ENCODE results near the gene IFI30. TPM values are rescaled to one million over a fixed set of nuclear protein-coding genes. Genes with fewer than 3 reads are reported as not detected.

IFI30 gene
- total RNA-seq, 1 donor from 2014 or later = 682 TPM

- no peaks in the 10 kb centered on the region for H3K36me3 ChIP-seq
- peaks cover 34% of the 10 kb centered on the region for H3K27me3 ChIP-seq (ENCODE audit: low read depth)
- H3K4me3 ChIP-seq = no peak within 1 kb of the TSS
- peaks cover 25% of the 10 kb centered on the region for H3K4me1 ChIP-seq
- no peaks in the 10 kb centered on the region for H3K9me3 ChIP-seq
- ATAC-seq (no peak), DNase-seq (no peak)
- no peak within 1 kb of the TSS for H3K27ac ChIP-seq
- intact Hi-C loops (cut with DNase I) = no loop called here
- TF ChIP-seq CTCF (IDR thresholded peaks at IDR 0.05) = no peak
Observed at GRCh38 chr19:18225702-18226468, 52.3 kb downstream of the IFI30 start, which contains the start of gene PDE4C. Gene PDE4C, minus strand, starts transcription at chr19:18226438. Its CDS starts 23 bp downstream, at chr19:18226415.

DNA sequence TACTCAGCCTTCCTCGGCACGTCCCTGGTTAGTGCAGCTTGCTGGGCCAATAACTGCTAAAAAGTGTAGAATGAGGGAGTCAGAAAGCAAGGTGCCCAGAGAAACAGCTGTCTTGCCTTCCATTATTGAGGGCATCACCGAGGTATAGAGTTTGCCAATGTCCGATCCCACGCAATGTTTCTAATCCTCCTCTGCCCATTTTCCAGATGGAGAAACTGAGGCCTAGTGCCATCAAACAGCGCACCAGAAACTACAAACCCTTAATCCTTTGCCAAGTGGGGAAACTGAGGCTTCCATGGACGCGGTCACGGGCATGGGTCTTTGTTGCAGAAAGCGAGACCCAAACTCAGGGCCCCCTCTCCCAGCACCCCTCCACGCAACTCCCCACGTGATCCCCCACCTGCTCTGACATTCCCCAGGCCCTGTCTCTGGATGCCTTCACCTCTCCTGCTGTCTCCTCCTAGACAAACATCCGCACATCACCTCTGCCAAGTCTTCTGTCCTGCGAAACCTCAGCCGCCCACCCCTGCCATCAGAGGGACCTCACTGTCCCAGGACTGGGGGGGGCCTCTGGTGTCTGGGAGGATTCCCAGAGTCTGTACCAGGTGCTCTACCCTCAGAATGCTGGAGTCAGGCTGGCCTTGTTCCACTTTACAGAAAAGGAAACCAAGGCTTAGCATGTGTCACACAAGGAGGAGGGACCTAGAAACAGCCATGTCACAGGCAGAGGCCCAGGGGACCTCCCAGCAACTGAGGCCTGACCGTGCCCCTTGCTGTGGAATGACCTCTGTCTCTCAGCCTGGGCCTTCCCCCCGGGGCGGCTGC is 53.6 kb downstream of the IFI30 start:
- Histone ChIP-seq H3K9me3 (no peaks in the 10 kb centered on the region), H3K4me3 (no peak overlapping the region), H3K36me3 (no peaks in the 10 kb centered on the region), H3K27me3 (ENCODE audit: low read depth) (peaks cover 42% of the 10 kb centered on the region), H3K27ac (no peak overlapping the region), H3K4me1 (peaks cover 35% of the 10 kb centered on the region)
- intact Hi-C loops (cut with DNase I) = no loop called here
- no peak for TF ChIP-seq CTCF (IDR thresholded peaks at IDR 0.05)
- DNase-seq = no peak
- ATAC-seq = no peak

Other genes with a start within 250 kb of the IFI30 start
- gene CCDC124, start 240.8 kb upstream of the IFI30 start, total RNA-seq = 55.3 TPM
- gene KCNN1, start 206.7 kb upstream of the IFI30 start, total RNA-seq = not detected
- 89.4 TPM for gene ARRDC2, start 165.6 kb upstream of the IFI30 start, total RNA-seq
- gene IL12RB1, start 86.9 kb upstream of the IFI30 start, total RNA-seq = 14.6 TPM
- 29.2 TPM for gene MAST3, start 76.0 kb upstream of the IFI30 start, total RNA-seq
- gene PIK3R2, start 20.6 kb upstream of the IFI30 start, total RNA-seq = 21.6 TPM
- 6.6 TPM for gene MPV17L2, start 19.4 kb downstream of the IFI30 start, total RNA-seq
- 2.7 TPM for gene RAB3A, start 30.2 kb downstream of the IFI30 start, total RNA-seq
- 9.6 TPM for gene PDE4C, start 52.6 kb downstream of the IFI30 start, total RNA-seq
- gene IQCN, start 100.6 kb downstream of the IFI30 start, total RNA-seq = 4.1 TPM
- gene JUND, start 107.8 kb downstream of the IFI30 start, total RNA-seq = 150 TPM
- gene LSM4, start 149.3 kb downstream of the IFI30 start, total RNA-seq = 72.3 TPM
- gene PGPEP1, start 166.8 kb downstream of the IFI30 start, total RNA-seq = 40.9 TPM
- 21.2 TPM for gene GDF15, start 212.3 kb downstream of the IFI30 start, total RNA-seq
- 35.4 TPM for gene LRRC25, start 223.8 kb downstream of the IFI30 start, total RNA-seq
- gene SSBP4, start 245.6 kb downstream of the IFI30 start, total RNA-seq = 65.6 TPM

Measured in lower lobe of right lung (tissue), 2 donors.